GM21529 (cell line): ENCODE measurements around the gene UCK2.

Source experiments
- ATAC-seq: cut with Tn5 transposase; IDR thresholded peaks from one replicate; pipeline ENCODE4 v1.9.1; 2021; ENCODE audit not compliant: unreplicated experiment

Gene UCK2

GRCh38 chr1:165897326-165898303 lies 70.2 kb downstream of the UCK2 start:
- no peak for ATAC-seq

- no peak for ATAC-seq
Measured at GRCh38 chr1:165898837-165899236, 71.4 kb downstream of the UCK2 start.

DNA sequence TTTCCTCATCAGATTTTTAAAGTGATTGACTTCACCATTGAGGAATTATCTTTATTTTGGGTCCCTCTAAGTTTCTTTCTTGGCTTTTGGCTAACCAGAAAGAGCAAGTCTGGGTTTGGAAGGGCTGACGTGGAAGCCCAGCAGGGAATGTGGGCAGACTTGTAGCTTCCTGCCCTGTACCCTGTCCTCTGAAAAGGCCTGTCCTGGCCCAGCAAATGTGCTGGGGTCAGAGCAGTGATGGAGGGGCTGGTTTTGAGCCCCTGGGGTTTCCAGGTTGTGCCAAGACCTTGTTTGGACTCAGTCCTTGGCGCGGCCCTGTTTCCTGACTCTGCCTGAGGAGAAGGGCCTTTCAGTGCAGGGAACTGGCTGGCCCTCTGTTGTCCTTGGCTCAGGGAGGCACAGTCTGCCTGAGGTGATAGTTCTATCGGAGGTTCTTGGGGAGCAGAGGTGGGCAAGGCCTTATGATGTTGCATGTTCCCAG lies 72.1 kb downstream of the UCK2 start:
- no peak for ATAC-seq

DNA sequence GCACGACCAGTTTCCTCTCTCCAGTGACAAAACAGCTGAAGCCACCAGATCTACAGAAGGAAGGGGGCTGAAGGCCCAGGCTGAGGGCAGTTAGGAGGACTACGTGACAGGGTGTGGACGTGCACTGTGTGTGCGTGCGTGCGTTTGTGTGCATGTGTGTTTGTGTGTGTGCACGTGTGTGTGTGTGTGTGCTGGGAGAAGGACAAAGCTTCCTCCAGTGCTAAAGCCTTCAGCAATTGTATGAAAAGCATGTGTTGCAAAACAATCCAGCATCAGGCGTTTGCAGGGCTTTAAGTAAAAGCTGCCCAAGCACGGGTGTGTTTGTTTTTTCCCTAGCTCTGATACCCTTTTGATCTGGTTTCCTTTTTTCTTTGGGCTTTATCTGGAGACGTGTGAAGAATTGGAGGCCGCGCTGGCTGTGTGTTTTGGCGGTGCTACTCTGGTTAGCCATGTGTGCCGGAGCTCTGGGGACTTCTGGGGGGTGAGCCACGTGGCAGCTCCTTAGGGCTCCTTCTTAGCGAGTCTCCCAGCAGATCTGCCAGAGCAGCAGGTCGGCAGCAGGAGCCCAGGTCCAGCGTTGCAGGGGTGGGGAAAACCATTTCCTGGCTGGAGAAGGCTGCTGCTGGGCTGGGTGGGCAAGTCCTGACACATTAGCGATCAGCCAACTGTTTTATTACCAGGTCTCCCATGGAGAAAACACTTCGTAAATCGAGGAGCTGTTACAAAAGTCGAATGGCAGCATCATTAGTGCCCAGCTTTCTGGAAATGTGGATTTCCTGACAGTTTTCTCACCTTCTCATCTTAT lies 73.4 kb downstream of the UCK2 start:
- no peak for ATAC-seq

DNA sequence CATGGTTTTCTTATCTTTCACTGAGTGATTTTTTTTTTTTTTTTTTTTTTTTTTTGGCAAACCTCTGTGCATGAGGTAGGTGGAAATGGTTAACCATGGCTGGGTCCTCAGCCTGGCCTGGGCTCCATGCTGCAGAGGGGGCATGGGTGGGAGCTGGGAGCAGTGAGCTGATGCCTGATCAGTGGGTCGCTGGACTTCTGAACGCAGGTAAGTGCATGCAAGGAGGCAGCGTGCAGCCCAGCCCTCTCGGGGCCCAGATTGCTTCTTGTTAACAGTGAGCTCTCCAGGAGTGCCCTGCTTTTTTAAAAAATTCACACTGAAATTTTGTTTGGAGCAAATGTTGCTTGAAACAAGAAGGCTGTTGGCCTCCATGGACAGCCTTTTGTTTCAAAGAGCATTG lies 75.2 kb downstream of the UCK2 start:
- ATAC-seq, result no peak

- ATAC-seq, result no peak
Measured at GRCh38 chr1:165903672-165904071, 76.3 kb downstream of the UCK2 start.

GRCh38 chr1:165904948-165905347 lies 77.5 kb downstream of the UCK2 start:
- no peak for ATAC-seq

DNA sequence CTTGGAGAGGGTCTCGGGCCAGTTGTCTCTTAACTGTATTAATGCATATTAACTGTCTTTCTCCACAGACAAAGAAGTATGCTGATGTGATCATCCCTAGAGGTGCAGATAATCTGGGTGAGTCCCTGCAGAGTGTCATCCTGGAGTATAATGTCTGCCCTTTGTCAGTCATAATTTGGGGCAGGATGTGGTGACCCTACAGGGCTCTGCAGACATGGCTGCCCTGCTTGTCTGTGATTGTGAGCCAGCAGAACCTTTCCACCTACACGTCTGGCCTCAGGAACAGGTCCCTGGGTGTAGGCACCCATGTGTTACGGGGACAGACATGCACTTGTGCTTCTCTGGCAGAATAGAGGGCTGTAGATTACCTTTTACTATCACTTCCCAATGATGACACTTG lies 78.4 kb downstream of the UCK2 start:
- no peak for ATAC-seq

- no peak for ATAC-seq
Measured at GRCh38 chr1:165907256-165907857, 79.9 kb downstream of the UCK2 start.

- ATAC-seq, result no peak
Measured at GRCh38 chr1:165910764-165911421, 83.5 kb downstream of the UCK2 start.

- ATAC-seq, result no peak
Measured at GRCh38 chr1:165911609-165912281, 84.3 kb downstream of the UCK2 start.

- ATAC-seq, result no peak
Measured at GRCh38 chr1:165912638-165913037, 85.2 kb downstream of the UCK2 start.

DNA sequence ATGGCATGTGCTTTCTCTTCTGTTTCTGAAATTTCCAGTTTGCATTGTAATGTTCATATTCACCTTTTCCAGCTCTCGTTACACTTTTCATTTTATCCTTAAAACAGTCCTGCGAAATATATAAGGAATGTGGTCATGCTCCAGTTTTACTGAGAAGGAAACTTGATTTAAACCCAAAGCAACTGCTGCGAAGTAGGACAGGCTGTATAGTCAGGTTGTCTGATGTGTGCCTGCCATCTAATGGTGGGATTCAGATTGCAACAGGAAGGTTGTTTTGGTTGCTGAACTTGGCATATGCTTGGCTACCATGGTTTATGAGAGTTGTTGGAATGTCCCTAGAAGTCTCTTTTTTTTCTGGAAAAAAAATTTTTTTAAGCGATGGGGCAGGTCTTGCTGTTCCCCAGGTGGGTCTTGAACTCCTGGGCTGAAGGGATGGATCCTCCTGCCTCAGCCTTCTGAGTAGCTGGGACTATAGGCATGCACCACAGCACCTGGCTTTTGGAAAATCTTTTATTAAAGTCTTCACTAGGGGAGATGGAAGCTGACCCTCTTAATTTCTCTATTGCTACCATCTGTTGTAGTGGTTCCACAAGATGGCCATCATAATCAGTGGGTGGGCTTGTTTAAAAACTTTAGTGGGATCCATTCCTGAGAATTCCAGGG lies 86.9 kb downstream of the UCK2 start:
- peak; percentile 73 for ATAC-seq

- ATAC-seq, result no peak
Measured at GRCh38 chr1:165915480-165915879, 88.1 kb downstream of the UCK2 start.

- ATAC-seq, result no peak
Measured at GRCh38 chr1:165915932-165916348, 88.5 kb downstream of the UCK2 start.

GRCh38 chr1:165917166-165917565 lies 89.8 kb downstream of the UCK2 start:
- ATAC-seq, result no peak

DNA sequence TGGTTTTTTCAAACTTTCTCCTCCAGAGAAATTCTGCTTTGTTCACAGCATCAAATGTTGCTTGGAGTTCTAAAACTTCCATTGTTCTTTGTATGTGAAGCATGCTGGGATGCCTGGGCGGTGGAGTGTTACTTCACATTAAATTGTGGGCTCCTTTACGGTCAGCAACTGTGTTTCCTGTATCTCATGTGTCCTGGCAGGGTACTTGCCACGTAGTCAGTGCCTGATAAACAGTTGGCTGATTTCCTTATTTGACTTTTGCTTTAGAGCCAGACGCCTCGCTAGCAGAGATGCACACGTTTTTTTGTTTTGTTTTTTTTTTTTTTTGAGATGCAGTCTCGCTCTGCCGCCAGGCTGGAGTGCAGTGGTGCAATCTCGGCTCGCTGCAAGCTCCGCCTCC lies 96.7 kb downstream of the UCK2 start:
- no peak for ATAC-seq

GRCh38 chr1:165925498-165926079 lies 98.2 kb downstream of the UCK2 start:
- ATAC-seq, result no peak

GRCh38 chr1:165927169-165927568 lies 99.8 kb downstream of the UCK2 start:
- ATAC-seq, result no peak
